OCI-LY1 (cell line): ENCODE measurements around the gene CADM1.

Source experiments
- H2AFZ ChIP-seq: fragments of 200-600 bp; sonication (generic), shearing (Covaris generic); 2 replicates; pipeline ENCODE4 v1.6.0; 2014; ENCODE audit warnings: antibody characterized with exemption, mild to moderate bottlenecking, low read length
- H3F3A ChIP-seq: fragments of 200-600 bp; sonication (generic), shearing (Covaris generic); 2 replicates; pipeline ENCODE4 v1.6.0; 2014; ENCODE audit warnings: mild to moderate bottlenecking, antibody characterized with exemption, low read length, moderate library complexity; ENCODE audit not compliant: insufficient read depth
- H3K27ac ChIP-seq: fragments of 200-600 bp; sonication (generic); 2 replicates; pipeline ENCODE4 v1.5.1; 2014; ENCODE audit warnings: low read length, mixed run types, mild to moderate bottlenecking, low read depth; ENCODE audit not compliant: poor library complexity, severe bottlenecking
- H3K27me3 ChIP-seq: fragments of 200-600 bp; sonication (generic); 2 replicates; pipeline ENCODE4 v1.6.0; 2014; ENCODE audit warnings: antibody characterized with exemption, mild to moderate bottlenecking, low read length, moderate library complexity; ENCODE audit not compliant: insufficient read depth
- H3K36me3 ChIP-seq: fragments of 200-600 bp; sonication (generic); 2 replicates; pipeline ENCODE4 v1.6.1; 2014; ENCODE audit warnings: mild to moderate bottlenecking, antibody characterized with exemption, low read length, moderate library complexity, mixed read lengths; ENCODE audit not compliant: insufficient read depth
- H3K4me1 ChIP-seq: fragments of 200-600 bp; sonication (generic); 2 replicates; pipeline ENCODE4 v1.5.1; 2014; ENCODE audit warnings: mild to moderate bottlenecking, low read length, moderate library complexity; ENCODE audit not compliant: insufficient read depth, severe bottlenecking
- H3K4me2 ChIP-seq: fragments of 200-600 bp; sonication (generic), shearing (Covaris generic); 2 replicates; pipeline ENCODE4 v1.6.1; 2014; ENCODE audit warnings: low read length
- H3K4me3 ChIP-seq: fragments of 200-600 bp; sonication (generic); 2 replicates; pipeline ENCODE4 v1.5.1; 2014; ENCODE audit warnings: low read length, low read depth, mild to moderate bottlenecking, mixed read lengths; ENCODE audit not compliant: poor library complexity, severe bottlenecking
- H3K79me2 ChIP-seq: fragments of 200-600 bp; shearing (Covaris generic); 2 replicates; pipeline ENCODE4 v1.6.1; 2016; ENCODE audit warnings: mixed run types, low read length, mixed read lengths; ENCODE audit not compliant: insufficient read depth
- H3K9ac ChIP-seq: fragments of 200-600 bp; sonication (generic), shearing (Covaris generic); 2 replicates; pipeline ENCODE4 v1.6.1; 2014; ENCODE audit warnings: mild to moderate bottlenecking, low read length, mixed read lengths
- H3K9me2 ChIP-seq: fragments of 200-600 bp; sonication (generic), shearing (Covaris generic); 2 replicates; pipeline ENCODE4 v1.6.1; 2014; ENCODE audit warnings: low read depth, mild to moderate bottlenecking, low read length, mixed read lengths
- H3K9me3 ChIP-seq: fragments of 200-600 bp; shearing (Covaris generic); 2 replicates; pipeline ENCODE4 v1.6.1; 2014; ENCODE audit warnings: low read length, mixed read lengths
- H4K20me1 ChIP-seq: fragments of 200-600 bp; sonication (generic), shearing (Covaris generic); 2 replicates; pipeline ENCODE4 v1.6.0; 2016; ENCODE audit warnings: mild to moderate bottlenecking, low read length; ENCODE audit not compliant: insufficient read depth
- CTCF ChIP-seq: fragments of 200-600 bp; sonication (generic), shearing (Covaris generic); IDR thresholded peaks from 2 replicates; pipeline ENCODE4 v1.5.1; 2017; ENCODE audit warnings: mild to moderate bottlenecking, antibody characterized with exemption, low read length, moderate library complexity, mixed read lengths
- EZH2 ChIP-seq: fragments of 200-600 bp; sonication (generic), shearing (Covaris generic); IDR thresholded peaks from 2 replicates; pipeline ENCODE4 v1.8.0; 2017; ENCODE audit warnings: borderline replicate concordance, mixed run types, mild to moderate bottlenecking, antibody characterized with exemption, low read length, moderate library complexity, mixed read lengths

Gene CADM1

GRCh38 chr11:115197433-115197832 is 306.8 kb downstream of the CADM1 start:
- Histone ChIP-seq H3F3A (no peaks in the 10 kb centered on the region), H3K4me1 (peaks cover 34% of the 10 kb centered on the region), H3K36me3 (no peaks in the 10 kb centered on the region), H3K27me3 (no peaks in the 10 kb centered on the region), H3K9ac (no peak overlapping the region), H2AFZ (no peak overlapping the region), H3K79me2 (peaks cover 10% of the 10 kb centered on the region), H3K9me2 (no peaks in the 10 kb centered on the region), H3K4me2 (no peak overlapping the region), H4K20me1 (no peaks in the 10 kb centered on the region), H3K27ac (no peak overlapping the region), H3K9me3 (no peaks in the 10 kb centered on the region), H3K4me3 (no peak overlapping the region)
- TF ChIP-seq CTCF (no peak), EZH2 (no peak)

GRCh38 chr11:115197031-115197430 is 307.2 kb downstream of the CADM1 start:
- Histone ChIP-seq H3K9me3 (no peaks in the 10 kb centered on the region), H3F3A (no peaks in the 10 kb centered on the region), H4K20me1 (no peaks in the 10 kb centered on the region), H3K27me3 (no peaks in the 10 kb centered on the region), H3K9me2 (no peaks in the 10 kb centered on the region), H3K27ac (no peak overlapping the region), H3K9ac (no peak overlapping the region), H3K36me3 (no peaks in the 10 kb centered on the region), H3K4me1 (peaks cover 36% of the 10 kb centered on the region), H3K4me2 (no peak overlapping the region), H3K79me2 (peaks cover 14% of the 10 kb centered on the region), H3K4me3 (no peak overlapping the region), H2AFZ (no peak overlapping the region)
- TF ChIP-seq CTCF: no peak
- TF ChIP-seq EZH2: no peak

DNA sequence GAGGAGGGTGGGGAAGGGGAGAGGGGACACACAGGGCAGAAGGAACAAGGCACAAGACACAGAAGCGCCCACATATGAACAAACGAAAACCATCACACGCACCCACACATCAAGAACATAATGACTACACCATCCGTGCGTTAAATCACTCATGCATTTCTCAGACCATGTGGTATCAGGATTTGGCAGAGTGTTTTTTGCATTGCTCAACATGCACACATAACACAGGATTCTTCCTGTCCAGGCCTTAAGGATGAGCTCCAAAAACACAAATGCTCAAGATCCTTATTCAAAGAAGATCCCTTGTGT is 309.5 kb downstream of the CADM1 start:
- Histone ChIP-seq H3K27me3 (no peaks in the 10 kb centered on the region), H3K9me2 (no peaks in the 10 kb centered on the region), H4K20me1 (no peaks in the 10 kb centered on the region), H3K4me2 (peak overlapping the region; percentile 85), H3F3A (no peaks in the 10 kb centered on the region), H3K4me3 (peak overlapping the region; percentile 74), H3K4me1 (peaks cover 54% of the 10 kb centered on the region), H3K36me3 (peaks cover 6% of the 10 kb centered on the region; the same call in 1 of the 2 replicates), H3K79me2 (peaks cover 37% of the 10 kb centered on the region), H3K27ac (peak overlapping the region; percentile 94), H2AFZ (no peak overlapping the region), H3K9me3 (no peaks in the 10 kb centered on the region), H3K9ac (peak overlapping the region; percentile 80)
- TF ChIP-seq EZH2 (no peak), CTCF (no peak)
